NCI-H2171 treated with DMSO at 0.1 percent for 48 hours (cell line): Measurements from ENCODE around the gene SBSN.

Experiments
- DNase-seq: peaks from one replicate; lab custom pipeline; 2025; lab: John Stamatoyannopoulos, UW

Gene SBSN

DNA sequence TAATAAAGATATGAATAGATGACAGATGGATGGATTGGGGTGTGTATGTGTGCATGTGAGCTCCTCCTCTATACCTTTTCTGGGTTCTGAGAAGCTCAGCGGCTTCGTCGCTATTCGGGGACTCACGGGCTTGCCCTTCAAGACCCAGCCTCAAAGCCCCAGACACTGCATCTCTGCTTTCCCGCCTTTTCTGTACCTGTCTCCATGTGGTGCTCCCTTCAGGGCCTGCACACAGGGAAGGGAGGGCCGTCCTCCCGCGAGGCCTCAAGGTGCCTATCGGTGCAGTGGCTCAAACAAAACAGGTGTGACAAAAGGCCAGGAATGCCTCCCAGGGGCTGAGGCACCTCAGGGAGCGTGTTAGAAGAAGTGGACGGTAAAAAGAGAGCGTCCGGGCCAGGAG, 54.0 kb downstream of the SBSN start:
- DNase-seq, result no peak
